Endothelial cell of umbilical vein (primary cell): ENCODE results near the gene ANTXRL. TPM values are rescaled to one million over a fixed set of nuclear protein-coding genes. Genes with fewer than 3 reads are reported as not detected.

Source experiments
- BruUV-seq: library from RNA; stranded (reverse); fragments of 400-500 nt; replicated peaks from 2 replicates; lab custom pipeline; 2021; lab: Mats Ljungman, UMichigan
- CTCF ChIA-PET: fragments of 300-600, 350-600 bp; sonication (Branson Sonifier 250); formaldehyde crosslinking; loops from one replicate; lab custom pipeline; 2021; ENCODE audit warnings: antibody characterized with exemption, inconsistent platforms; lab: Charles Lee
- POLR2A ChIA-PET: fragments of 300-600, 350-600 bp; sonication (Branson Sonifier 250); formaldehyde crosslinking; loops from one replicate; lab custom pipeline; 2021; ENCODE audit warnings: antibody characterized with exemption, inconsistent platforms; lab: Charles Lee
- DNase-seq: peaks from one replicate; pipeline ENCODE4 v3.0.0-alpha.2; 2011; ENCODE audit warnings: low read depth, low spot score
- FAIRE-seq: peaks from 2 replicates; lab custom pipeline; 2011; peaks lifted over from hg19 to GRCh38; lab: Jason Lieb, UNC
- H2AFZ ChIP-seq: 2 replicates; pipeline ENCODE4 v1.6.0; 2012; ENCODE audit warnings: low read depth, low read length, control low read depth, inconsistent platforms
- H3K27ac ChIP-seq: 2 replicates; pipeline ENCODE4 v1.5.1; 2011; ENCODE audit warnings: low read depth, mild to moderate bottlenecking, control low read depth, low read length, moderate library complexity; ENCODE audit not compliant: insufficient read depth
- H3K27me3 ChIP-seq, 2 experiments: 2 replicates each; pipeline versions ENCODE4 v1.6.0 to v1.6.1; 2011; ENCODE audit warnings: low read length in 2 of 2, mixed read lengths in 1 of 2; ENCODE audit not compliant: control insufficient read depth in 2 of 2, insufficient read depth in 2 of 2
- H3K36me3 ChIP-seq, 2 experiments: 2 replicates in 1 of 2; 3 replicates in 1 of 2; pipeline ENCODE4 v1.5.1; 2011; ENCODE audit warnings: low read length in 2 of 2, mild to moderate bottlenecking in 1 of 2, moderate library complexity in 1 of 2; ENCODE audit not compliant: control insufficient read depth in 2 of 2, insufficient read depth in 2 of 2; ENCODE audit errors: extremely low read depth in 1 of 2
- H3K4me1 ChIP-seq: 3 replicates; pipeline ENCODE4 v1.5.1; 2011; ENCODE audit warnings: mild to moderate bottlenecking, low read length; ENCODE audit not compliant: control insufficient read depth, insufficient read depth; ENCODE audit errors: extremely low read depth
- H3K4me2 ChIP-seq: 2 replicates; pipeline ENCODE4 v1.6.1; 2011; ENCODE audit warnings: low read length, control low read depth, mixed read lengths; ENCODE audit not compliant: insufficient read depth
- H3K4me3 ChIP-seq, 3 experiments: fragments of 200-600 bp in 1 of 3; sonication (generic), shearing (Covaris generic) in 1 of 3; replicated peaks in 1 of 3; 2 replicates each; pipeline ENCODE4 v1.5.1; 2011 to 2016; ENCODE audit warnings: control low read depth in 3 of 3, low read length in 3 of 3, mild to moderate bottlenecking in 2 of 3, inconsistent platforms in 1 of 3, low read depth in 1 of 3, moderate library complexity in 1 of 3; ENCODE audit not compliant: insufficient read depth in 1 of 3
- H3K79me2 ChIP-seq: 2 replicates; pipeline ENCODE4 v1.6.0; 2012; ENCODE audit warnings: low read length, inconsistent platforms; ENCODE audit not compliant: control insufficient read depth, insufficient read depth
- H3K9ac ChIP-seq: replicated peaks from 2 replicates; pipeline ENCODE3; 2011; ENCODE audit warnings: low read length, control low read depth; ENCODE audit not compliant: insufficient read depth; ENCODE audit errors: extremely low read depth
- H3K9me1 ChIP-seq: replicated peaks from 3 replicates; pipeline ENCODE4 v1.6.0; 2011; ENCODE audit warnings: mild to moderate bottlenecking, low read length; ENCODE audit not compliant: control insufficient read depth, insufficient read depth; ENCODE audit errors: extremely low read depth
- H3K9me3 ChIP-seq: replicated peaks from 2 replicates; pipeline ENCODE4 v1.5.1; 2012; ENCODE audit warnings: low read length, inconsistent platforms; ENCODE audit not compliant: control insufficient read depth, insufficient read depth
- H4K20me1 ChIP-seq: replicated peaks from 2 replicates; pipeline ENCODE3; 2011; ENCODE audit warnings: mild to moderate bottlenecking, low read length; ENCODE audit not compliant: control insufficient read depth, insufficient read depth; ENCODE audit errors: extremely low read depth
- EZH2 ChIP-seq: IDR thresholded peaks from 2 replicates; pipeline ENCODE4 v1.6.1; 2012; ENCODE audit warnings: borderline replicate concordance, low read depth, mild to moderate bottlenecking, moderate library complexity, low read length, inconsistent platforms; ENCODE audit not compliant: severe bottlenecking
- FOS ChIP-seq: IDR thresholded peaks from 2 replicates; pipeline ENCODE4 v1.6.1; 2011; ENCODE audit warnings: mild to moderate bottlenecking, low read length, moderate library complexity, borderline replicate concordance; ENCODE audit not compliant: insufficient read depth
- GATA2 ChIP-seq: IDR thresholded peaks from 2 replicates; pipeline ENCODE4 v1.7.0; 2011; ENCODE audit warnings: low read depth, mild to moderate bottlenecking, moderate library complexity, mixed read lengths, low read length; ENCODE audit not compliant: insufficient read length, insufficient read depth
- JUN ChIP-seq: IDR thresholded peaks from 2 replicates; pipeline ENCODE4 v1.6.1; 2011; ENCODE audit warnings: borderline replicate concordance, low read depth; ENCODE audit not compliant: insufficient read length, insufficient read depth
- MYC ChIP-seq: IDR thresholded peaks from one replicate; pipeline ENCODE4 v1.6.1; 2011; ENCODE audit warnings: mild to moderate bottlenecking, low read depth, low read length
- POLR2A ChIP-seq: IDR thresholded peaks from 2 replicates; pipeline ENCODE4 v1.6.1; 2012; ENCODE audit warnings: low read depth, mild to moderate bottlenecking, control low read depth, low read length
- POLR2AphosphoS5 ChIP-seq: IDR thresholded peaks from 2 replicates; pipeline ENCODE4 v1.6.1; 2012; ENCODE audit warnings: low read depth, mild to moderate bottlenecking, control low read depth, low read length, moderate library complexity; ENCODE audit not compliant: insufficient read depth
- dilution Hi-C: fragments of 300-500 bp; cut with MboI; formaldehyde crosslinking; loops from one replicate; pipeline ENCODE4 v1.15.0; 2019; ENCODE audit warnings: low sequenced_read_pairs; ENCODE audit not compliant: extremely low pct_ligation_motif_present
- intact Hi-C: fragments of 100-400 bp; cut with micrococcal nuclease; formaldehyde crosslinking; loops from one replicate; pipeline ENCODE4 v1.10.0; 2022
- polyA plus RNA-seq, 4 experiments: library from polyadenylated mRNA; depleted of rRNA in 3 of 4; stranded (reverse) in 3 of 4; unstranded in 1 of 4; fragments of >200 nt; gene quantifications; 2 replicates each; pipeline versions ENCODE4 v1.2.1 to v1.2.3, GENCODE V29; 2011 to 2012; ENCODE audit warnings: missing spikeins in 1 of 4
- total RNA-seq: library from RNA; stranded (reverse); gene quantifications from 2 replicates; pipeline ENCODE4 v1.2.3, GENCODE V29; 2021
- TF ChIP-seq, protein P1 (sequence below): IDR thresholded peaks from 2 replicates; pipeline ENCODE4 v1.6.1; 2011; ENCODE audit not compliant: insufficient read depth, insufficient read length
- TF ChIP-seq, protein P2 (sequence below), 2 donors: IDR thresholded peaks; 1 replicate in 1 of 2; 2 replicates in 1 of 2; pipeline ENCODE4 v1.5.1; 2011; ENCODE audit warnings: low read length in 2 of 2, mild to moderate bottlenecking in 2 of 2, moderate library complexity in 2 of 2, control low read depth in 1 of 2, inconsistent platforms in 1 of 2, low read depth in 1 of 2; ENCODE audit not compliant: insufficient read depth in 1 of 2; ENCODE audit errors: extremely low read depth in 1 of 2

Gene ANTXRL
- total and polyA plus RNA-seq, 2 donors (not counting 3 experiments of a cell fraction or from before 2014, with no cell fraction given) = not detected

DNA sequence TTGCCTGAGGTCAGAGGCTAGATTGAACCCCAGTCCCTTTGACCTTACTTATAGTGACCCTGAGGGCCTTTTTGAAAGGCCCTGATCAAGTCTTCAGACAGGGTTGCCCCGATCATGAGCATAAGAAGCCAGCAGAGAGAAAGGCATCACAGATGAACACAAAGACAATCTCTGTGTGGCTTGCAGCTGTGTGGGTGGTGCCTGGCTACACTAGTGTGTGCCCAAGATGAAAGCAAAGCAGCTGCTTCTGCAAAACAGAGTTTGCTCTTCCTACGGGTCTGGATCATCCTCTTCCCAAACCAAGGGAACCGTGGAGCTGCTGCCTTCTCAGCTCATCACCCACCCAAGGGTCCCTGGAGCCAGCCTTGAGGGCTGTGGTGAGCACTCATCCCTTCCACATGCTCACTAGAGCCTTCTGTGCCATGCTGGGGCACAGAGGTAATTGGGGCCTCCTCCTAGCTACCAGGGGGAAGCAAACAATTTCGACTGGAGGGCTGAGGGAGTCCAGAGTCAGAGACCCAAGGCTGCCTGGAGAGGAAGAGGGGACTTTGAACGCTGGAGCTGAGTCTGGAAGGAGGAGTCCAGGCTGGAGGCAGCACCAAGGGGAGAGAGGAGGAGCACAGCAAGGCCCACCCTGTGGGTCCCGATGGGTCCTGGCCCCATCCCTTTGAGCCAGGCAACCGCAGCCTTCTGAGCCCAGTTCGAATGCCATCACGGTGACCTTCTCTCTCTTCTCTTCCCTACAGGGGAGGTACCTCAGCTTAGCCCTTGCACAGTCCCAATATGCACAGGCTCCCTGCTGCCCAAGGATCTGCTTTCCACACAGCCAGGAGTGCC, 42.3 kb downstream of the ANTXRL start:
- ChIA-PET POLR2A (no interaction called here), CTCF (no interaction called here)
- Histone ChIP-seq H3K4me3 (no peak overlapping the region), H3K27ac (no peak overlapping the region), H4K20me1 (no peaks in the 10 kb centered on the region), H3K9ac (no peak overlapping the region), H3K4me2 (no peak overlapping the region), H3K27me3 (no peaks in the 10 kb centered on the region), H3K9me3 (no peaks in the 10 kb centered on the region), H3K36me3 (no peaks in the 10 kb centered on the region), H2AFZ (no peak overlapping the region), H3K4me1 (no peaks in the 10 kb centered on the region), H3K79me2 (no peaks in the 10 kb centered on the region), H3K9me1 (no peaks in the 10 kb centered on the region)
- dilution Hi-C loops (no loop called here), intact Hi-C loops (no loop called here)
- no peak for FAIRE-seq
- TF ChIP-seq, protein P1, sequence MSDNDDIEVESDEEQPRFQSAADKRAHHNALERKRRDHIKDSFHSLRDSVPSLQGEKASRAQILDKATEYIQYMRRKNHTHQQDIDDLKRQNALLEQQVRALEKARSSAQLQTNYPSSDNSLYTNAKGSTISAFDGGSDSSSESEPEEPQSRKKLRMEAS = no peak
- TF ChIP-seq GATA2 (no peak), POLR2A (no peak), POLR2AphosphoS5 (no peak), JUN (no peak), MYC (no peak), FOS (no peak), EZH2 (no peak)
- TF ChIP-seq, protein P2, sequence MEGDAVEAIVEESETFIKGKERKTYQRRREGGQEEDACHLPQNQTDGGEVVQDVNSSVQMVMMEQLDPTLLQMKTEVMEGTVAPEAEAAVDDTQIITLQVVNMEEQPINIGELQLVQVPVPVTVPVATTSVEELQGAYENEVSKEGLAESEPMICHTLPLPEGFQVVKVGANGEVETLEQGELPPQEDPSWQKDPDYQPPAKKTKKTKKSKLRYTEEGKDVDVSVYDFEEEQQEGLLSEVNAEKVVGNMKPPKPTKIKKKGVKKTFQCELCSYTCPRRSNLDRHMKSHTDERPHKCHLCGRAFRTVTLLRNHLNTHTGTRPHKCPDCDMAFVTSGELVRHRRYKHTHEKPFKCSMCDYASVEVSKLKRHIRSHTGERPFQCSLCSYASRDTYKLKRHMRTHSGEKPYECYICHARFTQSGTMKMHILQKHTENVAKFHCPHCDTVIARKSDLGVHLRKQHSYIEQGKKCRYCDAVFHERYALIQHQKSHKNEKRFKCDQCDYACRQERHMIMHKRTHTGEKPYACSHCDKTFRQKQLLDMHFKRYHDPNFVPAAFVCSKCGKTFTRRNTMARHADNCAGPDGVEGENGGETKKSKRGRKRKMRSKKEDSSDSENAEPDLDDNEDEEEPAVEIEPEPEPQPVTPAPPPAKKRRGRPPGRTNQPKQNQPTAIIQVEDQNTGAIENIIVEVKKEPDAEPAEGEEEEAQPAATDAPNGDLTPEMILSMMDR (IDR thresholded peaks at IDR 0.05; ENCODE audit: extremely low read depth in 1 of 2, insufficient read depth in 1 of 2, low read depth in 1 of 2, low read length in 2 of 2) = no peak
- BruUV-seq = no TSS peak
- DNase-seq = no peak
